Tibial nerve (tissue), 4 donors: ENCODE results near the gene EGF. TPM values are rescaled to one million over a fixed set of nuclear protein-coding genes. Genes with fewer than 3 reads are reported as not detected.

Experiments used
- DNase-seq, 2 donors: peaks; one replicate each; pipeline ENCODE4 v3.0.0-alpha.2; 2019; ENCODE audit warnings: low spot score in 2 of 2
- H3K27ac ChIP-seq, 4 donors: fragments of 200-600 bp; sonication (generic) in 3 of 4; one replicate each; pipeline ENCODE4 v1.5.1; 2017 to 2019; ENCODE audit warnings: mild to moderate bottlenecking in 1 of 4
- H3K27me3 ChIP-seq, 2 donors: fragments of 200-600 bp; sonication (generic) in 1 of 2; one replicate each; pipeline versions ENCODE4 v1.5.1 to v1.6.0; 2017 to 2019
- H3K36me3 ChIP-seq, 3 donors: fragments of 200-600 bp; sonication (generic); one replicate each; pipeline ENCODE4 v1.5.1; 2018 to 2019
- H3K4me1 ChIP-seq, 4 donors: fragments of 200-600 bp; sonication (generic) in 3 of 4; one replicate each; pipeline ENCODE4 v1.5.1; 2017 to 2019
- H3K4me3 ChIP-seq, 4 donors: fragments of 200-600 bp; sonication (generic) in 3 of 4; one replicate each; pipeline ENCODE4 v1.5.1; 2017 to 2019; ENCODE audit warnings: mild to moderate bottlenecking in 1 of 4, moderate library complexity in 1 of 4
- H3K9me3 ChIP-seq, 4 donors: fragments of 200-600 bp; sonication (generic) in 3 of 4; one replicate each; pipeline ENCODE4 v1.5.1; 2017 to 2019
- EP300 ChIP-seq, 2 donors: sonication (generic); formaldehyde crosslinking; IDR thresholded peaks; one replicate each; pipeline ENCODE4 v1.6.1; 2017; ENCODE audit warnings: antibody characterized with exemption in 2 of 2, mild to moderate bottlenecking in 1 of 2
- POLR2A ChIP-seq, 2 donors: fragments of 450-650 bp; IDR thresholded peaks; one replicate each; pipeline ENCODE4 v1.6.1; 2017; ENCODE audit warnings: antibody characterized with exemption in 2 of 2, mild to moderate bottlenecking in 2 of 2, moderate library complexity in 2 of 2
- WGBS, 2 donors: methylation state at CpG; one replicate each; pipeline ENCODE4 v1.1.5; 2018; 5-methylcytosine and 5-hydroxymethylcytosine counted together
- total RNA-seq, 4 donors: library from RNA; depleted of rRNA; stranded (reverse); fragments of >200 nt; gene quantifications; one replicate each; pipeline ENCODE4 v1.1.0, GENCODE V29; 2016
- TF ChIP-seq, protein P1 (sequence below), 5 experiments: fragments of 200-600 bp in 3 of 5; fragments of 450-650 bp in 2 of 5; sonication (generic) in 3 of 5; IDR thresholded peaks; one replicate each; pipeline ENCODE4 v1.5.1; 2016 to 2019; ENCODE audit warnings: antibody characterized with exemption in 5 of 5, mild to moderate bottlenecking in 3 of 5, moderate library complexity in 2 of 5

The EGF gene
- total RNA-seq, 4 donors from 2014 or later, result 0.42 to 1.6 TPM; not detected in 2

DNA sequence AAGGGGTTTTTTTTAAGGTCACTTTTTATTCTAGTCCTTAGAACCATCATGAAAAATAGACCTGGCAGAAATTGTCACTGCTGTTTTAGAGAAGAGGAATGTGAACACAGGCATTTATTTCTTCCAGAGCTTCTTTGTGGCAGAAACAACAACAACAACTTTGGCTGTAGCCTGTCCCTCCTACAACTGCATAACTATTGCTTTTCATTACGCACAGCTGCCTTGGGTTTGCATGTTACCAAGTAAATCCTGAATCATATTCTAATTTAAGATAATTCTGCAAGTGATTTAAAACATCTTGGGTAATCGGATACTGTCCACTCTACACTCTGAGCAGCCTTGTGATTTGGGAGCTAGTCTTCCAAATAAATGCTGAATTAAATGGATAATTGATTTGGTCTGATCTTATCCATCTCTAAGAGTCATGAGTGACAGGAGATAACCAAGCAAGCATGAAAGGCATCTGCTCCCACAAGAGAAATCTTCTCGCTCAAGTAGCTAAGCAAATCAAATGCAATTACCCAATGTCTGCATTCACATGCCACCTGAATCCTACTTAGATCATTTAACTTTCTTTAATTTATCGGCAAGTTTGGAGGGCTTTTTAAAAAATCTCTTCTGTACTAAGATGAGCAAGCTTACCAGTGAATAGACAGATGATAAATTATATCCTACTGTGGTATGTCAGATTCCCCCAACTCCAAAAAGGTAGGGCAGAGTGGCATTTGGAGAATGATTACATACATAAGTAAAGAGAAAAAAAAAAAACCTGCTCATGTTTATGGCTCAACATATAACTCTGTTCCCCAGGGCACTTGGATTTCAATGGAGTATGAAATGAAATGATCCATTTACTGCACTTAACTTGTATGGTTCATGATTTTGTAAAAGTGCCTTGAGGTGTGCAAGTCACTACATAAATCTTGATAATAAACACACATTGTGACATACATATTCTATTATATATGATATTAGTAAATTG is 73.6 kb downstream of the EGF start:
- WGBS, 2 donors, result 78 to 81% methylated on average over 4 of the region's 4 CpGs
- Histone ChIP-seq H3K36me3 (no peaks in the 10 kb centered on the region), H3K4me1 (no peaks in the 10 kb centered on the region), H3K27ac (no peak overlapping the region), H3K27me3 (no peaks in the 10 kb centered on the region), H3K4me3 (no peak overlapping the region), H3K9me3 (no peaks in the 10 kb centered on the region)
- TF ChIP-seq EP300 (IDR thresholded peaks at IDR 0.05) (no peak), POLR2A (IDR thresholded peaks at IDR 0.05) (no peak)
- TF ChIP-seq, protein P1, sequence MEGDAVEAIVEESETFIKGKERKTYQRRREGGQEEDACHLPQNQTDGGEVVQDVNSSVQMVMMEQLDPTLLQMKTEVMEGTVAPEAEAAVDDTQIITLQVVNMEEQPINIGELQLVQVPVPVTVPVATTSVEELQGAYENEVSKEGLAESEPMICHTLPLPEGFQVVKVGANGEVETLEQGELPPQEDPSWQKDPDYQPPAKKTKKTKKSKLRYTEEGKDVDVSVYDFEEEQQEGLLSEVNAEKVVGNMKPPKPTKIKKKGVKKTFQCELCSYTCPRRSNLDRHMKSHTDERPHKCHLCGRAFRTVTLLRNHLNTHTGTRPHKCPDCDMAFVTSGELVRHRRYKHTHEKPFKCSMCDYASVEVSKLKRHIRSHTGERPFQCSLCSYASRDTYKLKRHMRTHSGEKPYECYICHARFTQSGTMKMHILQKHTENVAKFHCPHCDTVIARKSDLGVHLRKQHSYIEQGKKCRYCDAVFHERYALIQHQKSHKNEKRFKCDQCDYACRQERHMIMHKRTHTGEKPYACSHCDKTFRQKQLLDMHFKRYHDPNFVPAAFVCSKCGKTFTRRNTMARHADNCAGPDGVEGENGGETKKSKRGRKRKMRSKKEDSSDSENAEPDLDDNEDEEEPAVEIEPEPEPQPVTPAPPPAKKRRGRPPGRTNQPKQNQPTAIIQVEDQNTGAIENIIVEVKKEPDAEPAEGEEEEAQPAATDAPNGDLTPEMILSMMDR (IDR thresholded peaks at IDR 0.05), result no peak
- no peak for DNase-seq

DNA sequence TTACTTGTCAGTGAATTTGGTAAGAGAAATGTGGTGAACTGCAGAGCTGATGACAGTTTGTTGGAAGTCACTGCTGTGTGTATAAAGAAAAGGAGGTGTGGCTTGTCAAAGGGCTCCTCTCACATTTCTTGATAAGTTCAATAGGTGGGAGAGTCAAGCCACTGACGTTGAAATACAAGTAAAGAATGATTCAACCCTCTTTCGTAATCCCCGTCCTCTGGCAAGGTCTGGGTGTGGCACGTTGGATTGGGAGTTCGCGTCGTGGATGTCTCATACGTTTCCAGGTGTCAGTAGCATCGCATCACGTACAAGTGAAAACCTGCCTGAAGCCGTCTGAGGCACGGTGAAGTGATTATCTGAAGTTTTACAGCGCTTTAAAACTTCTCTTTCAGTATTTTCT is 76.4 kb downstream of the EGF start:
- TF ChIP-seq EP300 (IDR thresholded peaks at IDR 0.05) (no peak), POLR2A (IDR thresholded peaks at IDR 0.05) (no peak)
- TF ChIP-seq, protein P1 (IDR thresholded peaks at IDR 0.05), result no peak
- Histone ChIP-seq H3K4me3 (no peak overlapping the region), H3K9me3 (no peaks in the 10 kb centered on the region), H3K27ac (no peak overlapping the region), H3K4me1 (no peaks in the 10 kb centered on the region), H3K27me3 (peaks cover 0 to 4% of the 10 kb centered on the region in 2 donors), H3K36me3 (no peaks in the 10 kb centered on the region)
- 74 to 75% methylated on average over 13 of the region's 13 CpGs for WGBS, 2 donors
- no peak for DNase-seq

DNA sequence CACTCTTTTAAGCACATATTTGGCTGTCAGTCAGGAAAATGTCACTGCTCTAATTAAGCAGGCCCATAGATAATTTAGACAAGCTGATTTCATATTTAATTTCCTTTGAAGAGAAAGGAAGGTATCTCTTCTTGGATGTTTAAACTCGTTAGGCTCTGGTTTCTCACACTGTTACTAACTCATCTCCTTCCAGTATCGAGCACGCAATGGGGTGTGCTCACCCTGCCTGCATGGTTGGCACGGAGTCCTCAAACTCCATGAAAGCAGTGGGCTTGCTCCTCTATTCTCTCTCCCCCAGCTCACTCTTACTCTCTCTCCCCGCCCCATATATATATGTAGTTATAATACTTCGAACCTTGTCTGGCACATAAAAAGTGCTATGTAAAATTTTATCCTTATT is 76.9 kb downstream of the EGF start:
- TF ChIP-seq, protein P1 (IDR thresholded peaks at IDR 0.05), result no peak
- TF ChIP-seq POLR2A (IDR thresholded peaks at IDR 0.05) (no peak), EP300 (IDR thresholded peaks at IDR 0.05) (no peak)
- no peaks in the 10 kb centered on the region for H3K9me3 ChIP-seq
- no peaks in the 10 kb centered on the region for H3K4me1 ChIP-seq
- peaks cover 0 to 4% of the 10 kb centered on the region in 2 donors for H3K27me3 ChIP-seq
- H3K27ac ChIP-seq, result no peak overlapping the region
- 77 to 78% methylated on average over 6 of the region's 6 CpGs for WGBS, 2 donors
- no peak overlapping the region for H3K4me3 ChIP-seq
- H3K36me3 ChIP-seq, result no peaks in the 10 kb centered on the region
- no peak for DNase-seq

DNA sequence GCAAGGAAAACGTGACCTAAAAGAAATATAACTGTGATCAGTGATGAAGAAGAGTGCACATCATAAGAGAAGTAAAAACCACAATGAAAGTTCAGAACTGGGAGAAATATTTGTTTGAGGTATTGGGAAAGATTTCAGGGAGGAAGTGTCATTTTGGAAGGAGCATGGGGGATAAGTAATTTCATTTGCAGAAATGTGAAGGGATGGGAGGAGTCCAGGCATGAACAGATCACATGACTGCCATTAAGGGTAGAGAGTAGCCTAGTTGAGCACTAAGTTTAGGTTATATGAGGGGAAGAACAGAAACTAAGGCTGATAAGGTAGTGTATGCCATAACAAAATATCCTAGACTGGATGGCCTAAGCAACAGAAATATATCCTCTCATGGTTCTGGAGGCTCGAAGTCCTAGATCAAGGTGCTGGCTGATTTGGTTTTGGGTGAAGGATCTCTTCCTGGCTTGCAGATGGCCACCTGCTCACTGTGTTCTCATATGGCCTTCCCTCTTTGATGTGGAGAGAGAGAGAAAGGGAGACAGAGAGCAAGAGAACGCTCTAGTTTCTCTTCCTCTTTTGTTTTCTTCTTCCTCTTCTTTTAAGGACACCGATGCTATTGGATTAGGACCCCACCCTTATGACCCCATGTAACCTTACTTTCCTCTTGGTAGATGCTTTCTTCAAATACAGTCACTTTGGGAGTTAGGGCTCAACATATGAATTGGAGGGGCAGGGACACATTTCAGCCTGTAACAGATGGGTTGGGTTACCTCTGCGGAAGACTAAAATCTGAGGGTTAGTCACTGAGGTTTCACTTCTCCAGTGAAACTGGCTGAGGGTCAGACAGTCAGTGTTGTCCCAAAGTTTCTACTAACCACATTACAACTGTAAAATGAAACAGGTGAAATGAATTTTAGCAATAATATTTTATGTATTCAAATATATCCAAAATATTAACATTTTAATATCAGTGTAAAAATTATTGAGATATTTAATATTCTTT is 77.9 kb downstream of the EGF start:
- Histone ChIP-seq H3K4me3 (no peak overlapping the region), H3K27me3 (peaks cover 0 to 4% of the 10 kb centered on the region in 2 donors), H3K36me3 (no peaks in the 10 kb centered on the region), H3K9me3 (no peaks in the 10 kb centered on the region), H3K4me1 (no peaks in the 10 kb centered on the region), H3K27ac (no peak overlapping the region)
- 76 to 88% methylated on average over 5 of the region's 5 CpGs for WGBS, 2 donors
- no peak for DNase-seq
- TF ChIP-seq, protein P1 (IDR thresholded peaks at IDR 0.05), result no peak
- TF ChIP-seq EP300 (IDR thresholded peaks at IDR 0.05), result no peak
- no peak for TF ChIP-seq POLR2A (IDR thresholded peaks at IDR 0.05)
